Activated CD8-positive, alpha-beta memory T cell treated with anti-CD3 and anti-CD28 coated beads, Interleukin-2, amount 50 U/mL, for 1 hour (primary cell): ENCODE measurements around the gene GSK3A.
"Not testable (repeated sequence)": the region's sequence is repeated elsewhere in the genome, so short reads cannot be mapped to it uniquely, and the experiment has no call there.

Experiments
- DNase-seq: peaks from one replicate; pipeline ENCODE4 v3.0.0-alpha.2; 2020; ENCODE audit errors: extremely low read depth

GSK3A gene

GRCh38 chr19:42268704-42269477, 26.5 kb upstream of the GSK3A start, which contains the start of gene CIC:
TSS of gene CIC (plus strand) at chr19:42269252. CDS start at chr19:42271784, 2,532 bp downstream.
- peak; percentile 100 for DNase-seq

GRCh38 chr19:42268142-42268703, 25.8 kb upstream of the GSK3A start:
- DNase-seq: peak; percentile 99

- DNase-seq: no peak
Measured at GRCh38 chr19:42267644-42268141, 25.3 kb upstream of the GSK3A start.

- DNase-seq: not testable (repeated sequence)
Measured at GRCh38 chr19:42266928-42267603, 24.7 kb upstream of the GSK3A start.

- not testable (repeated sequence) for DNase-seq
Measured at GRCh38 chr19:42266105-42266504, 23.7 kb upstream of the GSK3A start.

GRCh38 chr19:42261763-42262162, 19.4 kb upstream of the GSK3A start:
- no peak for DNase-seq

- not testable (repeated sequence) for DNase-seq
Measured at GRCh38 chr19:42257842-42258241, 15.4 kb upstream of the GSK3A start.

- no peak for DNase-seq
Measured at GRCh38 chr19:42255766-42256745, 13.7 kb upstream of the GSK3A start.

GRCh38 chr19:42254850-42255765, 12.7 kb upstream of the GSK3A start, which contains the start of gene ERF:
TSS of gene ERF (minus strand) at chr19:42255128. CDS start at chr19:42254999, 129 bp downstream.
- peak; percentile 79 for DNase-seq

- DNase-seq: peak; percentile 34
Measured at GRCh38 chr19:42254089-42254849, 11.9 kb upstream of the GSK3A start.

GRCh38 chr19:42253245-42254088, 11.1 kb upstream of the GSK3A start:
- no peak for DNase-seq

- no peak for DNase-seq
Measured at GRCh38 chr19:42252365-42253244, 10.2 kb upstream of the GSK3A start.

- DNase-seq: no peak
Measured at GRCh38 chr19:42251572-42252358, 9.4 kb upstream of the GSK3A start.

- DNase-seq: no peak
Measured at GRCh38 chr19:42250666-42251531, 8.5 kb upstream of the GSK3A start.

- no peak for DNase-seq
Measured at GRCh38 chr19:42250183-42250665, 7.8 kb upstream of the GSK3A start.
